ENCODE data around the gene PSMC6. TPM values are rescaled to one million over a fixed set of nuclear protein-coding genes. Genes with fewer than 3 reads are reported as not detected.

Gene PSMC6
- total and polyA plus RNA-seq, 2 of the 8 experiments (the other 6 are each of a cell fraction or from before 2014, with no cell fraction given) = 45.1 to 107 TPM

- peak within 1 kb of the TSS; percentile 72; the same call in 1 of the 2 replicates for H2BK15ac ChIP-seq (ENCODE audit: low read length)
- H3K23me2 ChIP-seq (ENCODE audit: low read depth, low read length) = peaks cover 6% of the 10 kb centered on the region; the same call in 1 of the 2 replicates
- H3K4me1 ChIP-seq (replicated peaks in 1 of 4; ENCODE audit: control insufficient read depth in 3 of 4, insufficient read depth in 4 of 4, low read length in 3 of 4) = peaks cover 0 to 3% (median 0%) of the 10 kb centered on the region in 4 experiments; a peak in 2 of 7 replicates
- no peak within 1 kb of the TSS for H2AK5ac ChIP-seq (ENCODE audit: low read depth, low read length)
- H4K5ac ChIP-seq (ENCODE audit: insufficient read length, low read depth, low read length) = peak within 1 kb of the TSS; percentile 45
- FAIRE-seq (no peak), DNase-seq (ENCODE audit: low read depth in 1 of 2, low spot score in 2 of 2) (peak in 1 of 2 experiments; percentile 82)
- no peaks in the 10 kb centered on the region for H3K79me1 ChIP-seq (ENCODE audit: low read depth, low read length)
- H2BK12ac ChIP-seq (ENCODE audit: low read depth, low read length) = 0 out of 2 replicates have a peak within 1 kb of the TSS, but pooled peaks have one; percentile 50
- no peaks in the 10 kb centered on the region for H3K36me3 ChIP-seq (ENCODE audit: control insufficient read depth in 2 of 4, insufficient read depth in 4 of 4, low read length in 3 of 4)
- 0 out of 2 replicates have a peak within 1 kb of the TSS, but pooled peaks have one; percentile 24 for H2BK5ac ChIP-seq (ENCODE audit: low read depth, low read length)
- H3K14ac ChIP-seq (ENCODE audit: insufficient read length) = no peak within 1 kb of the TSS
- H2BK20ac ChIP-seq (ENCODE audit: low read length) = no peak within 1 kb of the TSS
- CTCF ChIA-PET (ENCODE audit: partially characterized antibody) = no interaction called here
- H3K27me3 ChIP-seq (replicated peaks in 1 of 4; ENCODE audit: control insufficient read depth in 3 of 4, extremely low read depth in 1 of 4, insufficient read depth in 3 of 4, low read length in 3 of 4) = no peaks in the 10 kb centered on the region
- POLR2A ChIA-PET (ENCODE audit: partially characterized antibody) = interaction anchor here (0.6 to 2.9 kb wide), 6 partner anchors 9 to 142 kb away, joined by 3 to 19 read pairs (median 4); partner anchors contain the start of genes PSMC6 and STYX
- peak within 1 kb of the TSS; percentile 83 to 94 (median 88) for H3K4me3 ChIP-seq (ENCODE audit: extremely low read depth in 1 of 4, insufficient read depth in 2 of 4, low read depth in 3 of 4, low read length in 4 of 4)
- 3% methylated on average over 16 of the region's 78 CpGs; no CpG with 5 or more reads in 1 of the 2 experiments for WGBS, 2 experiments (ENCODE audit: extremely low coverage in 1 of 2, insufficient coverage in 1 of 2, insufficient read length in 1 of 2, insufficient replicate concordance in 2 of 2, low coverage in 1 of 2, low lambda C conversion rate in 2 of 2, missing lambda C conversion rate in 1 of 2)
- peak within 1 kb of the TSS; percentile 87 to 96 for H3K4me2 ChIP-seq (ENCODE audit: insufficient read depth in 1 of 2, low read depth in 2 of 2, low read length in 2 of 2)
- no peak within 1 kb of the TSS for H2BK120ac ChIP-seq (replicated peaks; ENCODE audit: low read depth, low read length)
- H3K9me3 ChIP-seq (ENCODE audit: insufficient read depth in 2 of 2, low read depth in 1 of 2, low read length in 1 of 2) = no peaks in the 10 kb centered on the region
- peak within 1 kb of the TSS; percentile 87 for H3K18ac ChIP-seq (ENCODE audit: extremely low read depth, low read length)
- H3K23ac ChIP-seq (ENCODE audit: insufficient read length) = no peak within 1 kb of the TSS
- peak within 1 kb of the TSS; percentile 38 for H3K56ac ChIP-seq (replicated peaks; ENCODE audit: insufficient read length, low read depth, low read length)
- peaks cover 0 to 6% of the 10 kb centered on the region in 2 experiments for H4K20me1 ChIP-seq (replicated peaks in 1 of 2; ENCODE audit: control insufficient read depth in 1 of 2, insufficient read depth in 2 of 2, low read length in 2 of 2)
- H3K4ac ChIP-seq (replicated peaks; ENCODE audit: insufficient read length, low read depth, low read length) = no peak within 1 kb of the TSS
- peak within 1 kb of the TSS; percentile 88 for H2AFZ ChIP-seq (ENCODE audit: low read length)
- H4K91ac ChIP-seq (replicated peaks; ENCODE audit: insufficient read length, low read length) = peak within 1 kb of the TSS; percentile 41
- H4K8ac ChIP-seq (ENCODE audit: extremely low read depth, insufficient read depth, low read length) = peak within 1 kb of the TSS; percentile 91
- peaks cover 0 to 40% of the 10 kb centered on the region in 2 experiments; a peak in 2 of 4 replicates for H3K79me2 ChIP-seq (ENCODE audit: control insufficient read depth in 1 of 2, insufficient read depth in 2 of 2, low read length in 2 of 2)
- peak within 1 kb of the TSS; percentile 54; the same call in 1 of the 2 replicates for H3K27ac ChIP-seq (ENCODE audit: low read depth, low read length)
- peak within 1 kb of the TSS; percentile 75 to 90 (median 88) for H3K9ac ChIP-seq (replicated peaks in 1 of 4; ENCODE audit: extremely low read depth in 1 of 4, low read depth in 3 of 4, low read length in 3 of 4)
- no peak for TF ChIP-seq KDM1A (IDR thresholded peaks at IDR 0.05; ENCODE audit: borderline replicate concordance, low read length)
- no peak for TF ChIP-seq NRF1 (IDR thresholded peaks at IDR 0.05; ENCODE audit: low read depth, low read length)
- TF ChIP-seq TAF7 (optimal IDR thresholded peaks at IDR 0.05; ENCODE audit: borderline replicate concordance, low read depth, low read length) = peak; percentile 43
- TF ChIP-seq SIN3A (conservative IDR thresholded peaks at IDR 0.05 in 1 of 2, IDR thresholded peaks at IDR 0.05 in 1 of 2; ENCODE audit: low read depth in 1 of 2, low read length in 2 of 2) = peak in 1 of 2 experiments; percentile 15; a peak in 1 of 4 replicates
- TF ChIP-seq TBP (IDR thresholded peaks at IDR 0.05; ENCODE audit: low read depth, low read length) = no peak; the same call in 1 of the 2 replicates
- no peak for TF ChIP-seq SUZ12 (IDR thresholded peaks at IDR 0.05; ENCODE audit: low read length)
- TF ChIP-seq MAFK (IDR thresholded peaks at IDR 0.05; ENCODE audit: low read depth, low read length) = no peak
- no peak for TF ChIP-seq E2F6 (IDR thresholded peaks at IDR 0.05)
- peak in 1 of 2 experiments; percentile 43; a peak in 2 of 3 replicates for TF ChIP-seq POLR2A (IDR thresholded peaks at IDR 0.05; ENCODE audit: control extremely low read depth in 1 of 2, low read depth in 2 of 2, low read length in 2 of 2)
- peak; percentile 64; the same call in 1 of the 2 replicates for TF ChIP-seq PHF8 (conservative IDR thresholded peaks at IDR 0.05; ENCODE audit: low read depth, low read length)
- no peak for TF ChIP-seq KDM5A (IDR thresholded peaks at IDR 0.05; ENCODE audit: low read length)
Measured at GRCh38 chr14:52695481-52696091, 11.4 kb upstream of the PSMC6 start, which contains the start of gene ERO1A. Gene ERO1A (minus strand): TSS chr14:52695558. CDS start chr14:52695481, 77 bp downstream.

Data from H1 (cell line).